Thoracic aorta (tissue), 2 donors: ENCODE results near the gene MEOX2. TPM values are rescaled to one million over a fixed set of nuclear protein-coding genes. Genes with fewer than 3 reads are reported as not detected.

Source experiments
- ATAC-seq: fragments of 150-250 bp; one replicate; pipeline ENCODE4 v1.8.0; 2017; ENCODE audit warnings: low read depth; ENCODE audit not compliant: insufficient number of reproducible peaks, low FRiP score
- DNase-seq: peaks from one replicate; pipeline ENCODE4 v3.0.0-alpha.2; 2020; ENCODE audit warnings: low spot score
- H3K27ac ChIP-seq, 2 donors: fragments of 200-600 bp; sonication (generic); 1 replicate in 1 of 2; 2 replicates in 1 of 2; pipeline ENCODE4 v1.5.1; 2016; ENCODE audit warnings: mild to moderate bottlenecking in 2 of 2, moderate library complexity in 2 of 2
- H3K27me3 ChIP-seq: fragments of 200-600 bp; sonication (generic); replicated peaks from 2 replicates; pipeline ENCODE4 v1.6.0; 2016; ENCODE audit warnings: mild to moderate bottlenecking; ENCODE audit not compliant: insufficient read depth
- H3K36me3 ChIP-seq: fragments of 200-600 bp; sonication (generic); one replicate; pipeline ENCODE4 v1.5.1; 2016
- H3K4me1 ChIP-seq, 2 donors: fragments of 200-600 bp; sonication (generic); 1 replicate in 1 of 2; 2 replicates in 1 of 2; pipeline versions ENCODE4 v1.5.1 to v1.6.0; 2016; ENCODE audit warnings: low read depth in 2 of 2, mild to moderate bottlenecking in 1 of 2; ENCODE audit not compliant: control insufficient read depth in 1 of 2
- H3K4me3 ChIP-seq: fragments of 200-600 bp; sonication (generic); 2 replicates; pipeline ENCODE4 v1.5.1; 2016; ENCODE audit warnings: mild to moderate bottlenecking
- H3K9me3 ChIP-seq: fragments of 200-600 bp; sonication (generic); 2 replicates; pipeline ENCODE4 v1.5.1; 2016
- total RNA-seq, 2 donors: library from RNA; depleted of rRNA; stranded (reverse); fragments of >200 nt; gene quantifications; one replicate each; pipeline versions ENCODE4 v1.1.0 to v1.2.3, GENCODE V29; 2016
- TF ChIP-seq, protein P1 (sequence below): fragments of 200-600 bp; sonication (generic); IDR thresholded peaks from one replicate; pipeline ENCODE4 v1.5.1; 2019; ENCODE audit warnings: antibody characterized with exemption

The MEOX2 gene
- total RNA-seq, 2 donors from 2014 or later, result 9.5 to 9.9 TPM

DNA sequence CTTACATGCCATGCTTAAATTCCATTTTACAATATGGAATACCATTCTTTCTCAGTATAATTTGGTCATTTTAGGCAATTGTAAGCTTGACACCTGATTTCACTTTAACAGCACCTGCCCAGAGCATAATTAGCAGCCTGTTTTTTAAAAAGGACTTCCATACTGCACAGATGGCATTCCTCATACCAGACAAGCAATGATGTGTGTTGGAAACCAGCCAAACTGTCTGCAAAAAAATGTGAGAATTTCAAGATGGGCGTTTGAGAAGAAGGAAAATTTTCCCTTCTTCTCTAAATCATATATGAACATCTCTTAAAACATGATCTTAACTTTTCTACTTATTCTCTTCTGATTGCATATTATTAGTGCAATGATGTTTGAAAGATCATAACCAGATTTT is 84.2 kb downstream of the MEOX2 start:
- Histone ChIP-seq H3K9me3 (no peaks in the 10 kb centered on the region), H3K36me3 (no peaks in the 10 kb centered on the region), H3K27me3 (no peaks in the 10 kb centered on the region), H3K27ac (no peak overlapping the region), H3K4me1 (no peaks in the 10 kb centered on the region), H3K4me3 (no peak overlapping the region)
- TF ChIP-seq, protein P1, sequence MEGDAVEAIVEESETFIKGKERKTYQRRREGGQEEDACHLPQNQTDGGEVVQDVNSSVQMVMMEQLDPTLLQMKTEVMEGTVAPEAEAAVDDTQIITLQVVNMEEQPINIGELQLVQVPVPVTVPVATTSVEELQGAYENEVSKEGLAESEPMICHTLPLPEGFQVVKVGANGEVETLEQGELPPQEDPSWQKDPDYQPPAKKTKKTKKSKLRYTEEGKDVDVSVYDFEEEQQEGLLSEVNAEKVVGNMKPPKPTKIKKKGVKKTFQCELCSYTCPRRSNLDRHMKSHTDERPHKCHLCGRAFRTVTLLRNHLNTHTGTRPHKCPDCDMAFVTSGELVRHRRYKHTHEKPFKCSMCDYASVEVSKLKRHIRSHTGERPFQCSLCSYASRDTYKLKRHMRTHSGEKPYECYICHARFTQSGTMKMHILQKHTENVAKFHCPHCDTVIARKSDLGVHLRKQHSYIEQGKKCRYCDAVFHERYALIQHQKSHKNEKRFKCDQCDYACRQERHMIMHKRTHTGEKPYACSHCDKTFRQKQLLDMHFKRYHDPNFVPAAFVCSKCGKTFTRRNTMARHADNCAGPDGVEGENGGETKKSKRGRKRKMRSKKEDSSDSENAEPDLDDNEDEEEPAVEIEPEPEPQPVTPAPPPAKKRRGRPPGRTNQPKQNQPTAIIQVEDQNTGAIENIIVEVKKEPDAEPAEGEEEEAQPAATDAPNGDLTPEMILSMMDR, result no peak
- ATAC-seq (no peak), DNase-seq (no peak)

DNA sequence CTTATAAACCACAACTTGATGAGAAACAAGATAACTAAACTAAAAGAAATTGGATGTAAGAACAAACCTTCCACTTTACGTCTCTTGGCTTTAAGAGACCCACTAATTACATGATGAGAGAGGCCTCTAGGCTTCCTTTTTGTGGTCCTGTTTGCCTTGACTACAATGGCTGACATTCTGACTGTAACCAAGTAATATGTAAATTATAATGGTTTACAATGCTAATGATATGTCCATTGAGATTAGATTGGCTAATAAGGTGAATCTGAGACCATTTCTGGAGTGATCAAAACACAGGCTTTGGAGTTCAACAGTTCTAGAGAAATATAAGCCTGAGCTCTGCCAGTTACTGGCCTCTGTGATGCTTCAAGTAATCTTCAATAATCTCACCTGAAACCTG is 85.3 kb downstream of the MEOX2 start:
- Histone ChIP-seq H3K4me1 (no peaks in the 10 kb centered on the region), H3K36me3 (no peaks in the 10 kb centered on the region), H3K9me3 (no peaks in the 10 kb centered on the region), H3K27ac (no peak overlapping the region), H3K27me3 (no peaks in the 10 kb centered on the region), H3K4me3 (no peak overlapping the region)
- no peak for DNase-seq
- ATAC-seq, result no peak
- TF ChIP-seq, protein P1, result no peak

DNA sequence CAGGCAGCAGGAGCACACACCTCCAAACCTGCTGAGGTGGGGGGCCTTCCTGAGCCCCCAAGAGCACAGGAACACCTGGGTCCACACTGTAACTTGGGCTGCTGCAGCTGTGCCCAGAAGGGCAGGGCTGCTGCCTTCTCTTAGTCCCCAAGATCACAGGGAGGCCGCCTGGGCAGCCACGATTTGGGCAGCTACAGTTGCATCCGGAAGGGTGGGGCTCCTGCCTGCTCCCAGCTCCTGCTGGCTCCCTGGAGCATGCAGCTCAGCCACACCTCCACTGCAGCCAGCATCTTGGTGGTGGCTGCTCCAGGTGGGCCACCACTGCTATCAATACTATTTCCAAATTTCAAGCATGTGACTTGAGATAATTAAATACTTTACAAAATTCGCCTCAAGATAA is 86.2 kb downstream of the MEOX2 start:
- Histone ChIP-seq H3K27ac (no peak overlapping the region), H3K4me1 (no peaks in the 10 kb centered on the region), H3K27me3 (no peaks in the 10 kb centered on the region), H3K4me3 (no peak overlapping the region), H3K36me3 (no peaks in the 10 kb centered on the region), H3K9me3 (no peaks in the 10 kb centered on the region)
- TF ChIP-seq, protein P1, result no peak
- ATAC-seq (no peak), DNase-seq (no peak)

DNA sequence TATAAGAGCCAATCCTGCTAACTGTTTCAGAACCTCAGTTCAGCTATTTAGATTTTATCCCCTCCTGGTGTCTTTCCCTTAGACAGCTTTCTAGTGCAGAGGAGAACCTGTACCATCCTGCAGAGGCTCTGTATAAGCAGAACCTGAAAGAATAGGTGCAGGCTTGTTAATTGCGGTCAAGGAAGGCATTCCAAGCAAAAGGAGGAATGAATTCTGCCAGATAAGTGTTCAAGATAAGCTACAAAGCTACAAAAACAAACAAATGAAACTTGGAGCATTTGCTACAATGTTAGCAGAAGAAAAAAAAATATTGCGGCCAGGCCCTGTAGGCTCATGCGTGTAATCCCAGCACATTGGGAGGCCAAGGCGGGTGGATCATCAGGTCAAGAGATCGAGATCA is 92.0 kb downstream of the MEOX2 start:
- ATAC-seq (no peak), DNase-seq (no peak)
- Histone ChIP-seq H3K27ac (no peak overlapping the region), H3K4me3 (no peak overlapping the region), H3K4me1 (no peaks in the 10 kb centered on the region), H3K27me3 (no peaks in the 10 kb centered on the region), H3K9me3 (no peaks in the 10 kb centered on the region), H3K36me3 (no peaks in the 10 kb centered on the region)
- TF ChIP-seq, protein P1, result no peak

DNA sequence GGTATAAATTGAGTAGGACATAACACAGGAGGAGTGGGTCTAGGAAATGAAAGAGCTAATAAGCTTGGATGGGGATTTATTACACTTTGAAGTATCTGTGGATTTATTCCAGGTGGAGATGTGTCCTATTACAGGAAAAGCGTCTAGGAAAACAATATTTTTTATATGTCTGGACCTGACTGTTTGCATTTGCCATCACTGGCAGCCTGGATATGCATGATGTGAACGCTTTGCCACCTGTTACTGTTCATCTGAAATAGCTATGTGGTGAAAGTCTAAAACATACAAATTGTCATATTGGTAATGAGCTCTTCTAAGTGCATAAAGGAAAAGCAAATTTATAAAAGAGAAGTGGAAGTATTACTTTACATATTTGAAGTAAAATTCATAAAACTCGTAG is 93.1 kb downstream of the MEOX2 start:
- no peak for DNase-seq
- no peak for ATAC-seq
- no peaks in the 10 kb centered on the region for H3K9me3 ChIP-seq
- H3K4me3 ChIP-seq, result no peak overlapping the region
- H3K36me3 ChIP-seq, result no peaks in the 10 kb centered on the region
- no peak overlapping the region for H3K27ac ChIP-seq
- TF ChIP-seq, protein P1, result no peak
- no peaks in the 10 kb centered on the region for H3K4me1 ChIP-seq
- no peaks in the 10 kb centered on the region for H3K27me3 ChIP-seq
